ENCODE data around the gene HOXC9. TPM values are rescaled to one million over a fixed set of nuclear protein-coding genes. Genes with fewer than 3 reads are reported as not detected.

HOXC9 gene
- polyA plus RNA-seq, 2 of the 4 experiments (the other 2 are of a cell fraction), result 5.2 to 6.6 TPM

DNA sequence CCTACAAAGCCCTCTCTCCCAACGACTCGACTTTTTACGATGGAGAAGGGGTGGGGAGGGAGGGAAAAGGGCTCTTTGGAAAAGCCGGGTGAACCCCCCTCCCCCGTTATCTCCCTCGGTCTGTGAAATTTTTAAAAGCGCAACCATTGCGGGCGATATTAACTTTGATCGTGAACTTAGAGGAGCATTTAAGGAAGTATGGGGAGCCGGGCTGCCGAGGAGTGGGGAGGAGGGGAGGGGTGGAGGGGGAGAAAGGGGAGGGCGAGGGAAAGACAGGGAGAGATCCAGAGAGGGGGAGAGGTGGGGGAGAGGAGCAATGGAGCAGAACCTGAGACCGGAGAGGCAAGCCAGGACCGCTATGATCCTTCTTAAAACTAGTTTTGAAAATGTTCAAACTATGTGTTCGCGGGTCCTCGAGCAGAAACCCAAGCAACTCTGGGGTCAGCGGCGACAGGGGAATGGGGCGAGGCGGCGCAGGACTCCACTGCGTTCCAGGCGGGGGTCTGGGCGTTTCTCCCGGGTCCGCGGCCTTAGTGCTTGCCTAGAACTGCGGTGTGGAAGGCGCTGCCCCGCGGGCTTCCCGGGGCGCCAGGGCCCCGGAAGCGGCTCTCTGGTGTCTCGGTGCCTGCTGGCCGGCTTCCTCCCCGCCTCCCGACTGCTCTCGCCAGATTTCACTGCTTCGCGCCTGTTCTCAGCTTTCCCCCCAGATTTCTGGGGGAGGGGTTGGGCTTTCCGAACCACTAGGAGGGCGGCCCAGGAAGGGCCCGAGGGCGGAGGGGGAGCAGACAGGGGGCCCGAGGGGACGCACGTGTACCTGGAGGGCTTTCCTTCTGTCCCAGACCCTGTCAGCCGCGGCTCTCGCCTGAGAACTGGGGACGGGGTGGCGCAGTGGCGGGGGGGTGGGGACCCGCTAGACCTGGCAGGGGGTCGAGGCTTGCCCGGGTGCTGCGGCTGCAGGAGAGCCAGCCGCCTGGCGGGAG is 25.6 kb upstream of the HOXC9 start, which contains the start of gene HOTAIR:
TSS of gene HOTAIR (minus strand) at position 871 of the 980 bp plus-strand sequence.
- Histone ChIP-seq H3K4me3 (peak within 1 kb of the TSS; percentile 57), H3K9me3 (no peaks in the 10 kb centered on the region), H3K4me1 (peaks cover 27% of the 10 kb centered on the region), H3K4me2 (peak within 1 kb of the TSS; percentile 88), H3K27ac (peak within 1 kb of the TSS; percentile 83 to 95)
- CTCF ChIA-PET, result interaction anchor here (1.1 to 2.2 kb wide), 3 partner anchors 10 to 227 kb away, joined by 4 to 12 read pairs (median 6); partner anchors contain the start of genes HOXC10 and HOXC12
- no peak for FAIRE-seq
- peak; percentile 84 for TF ChIP-seq MAX (IDR thresholded peaks at IDR 0.05)
- no peak for TF ChIP-seq HOXB5 (CRISPR knock-in tag; IDR thresholded peaks at IDR 0.05)
- TF ChIP-seq RCOR1 (IDR thresholded peaks at IDR 0.05; ENCODE audit: low read depth, low read length), result no peak
- no peak for TF ChIP-seq EP300 (IDR thresholded peaks at IDR 0.05)
- TF ChIP-seq, protein P1, sequence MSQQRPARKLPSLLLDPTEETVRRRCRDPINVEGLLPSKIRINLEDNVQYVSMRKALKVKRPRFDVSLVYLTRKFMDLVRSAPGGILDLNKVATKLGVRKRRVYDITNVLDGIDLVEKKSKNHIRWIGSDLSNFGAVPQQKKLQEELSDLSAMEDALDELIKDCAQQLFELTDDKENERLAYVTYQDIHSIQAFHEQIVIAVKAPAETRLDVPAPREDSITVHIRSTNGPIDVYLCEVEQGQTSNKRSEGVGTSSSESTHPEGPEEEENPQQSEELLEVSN (IDR thresholded peaks at IDR 0.05; ENCODE audit: borderline replicate concordance, low read depth), result peak; percentile 90
- peak; percentile 32; the same call in 1 of the 2 replicates for TF ChIP-seq POLR2A (IDR thresholded peaks at IDR 0.05; ENCODE audit: low read length)
- no peak for TF ChIP-seq HOXA7 (CRISPR knock-in tag; IDR thresholded peaks at IDR 0.05)
- TF ChIP-seq MAFK (IDR thresholded peaks at IDR 0.05; ENCODE audit: partially characterized antibody), result no peak
- WGBS (ENCODE audit: missing lambda C conversion rate), result 27% methylated on average over 47 of the region's 63 CpGs
- peak; percentile 70 to 78 for ATAC-seq
- POLR2A ChIA-PET, result no interaction called here
- DNase-seq (ENCODE audit: low read depth in 1 of 2, low spot score in 1 of 2), result peak; percentile 39 to 63

DNA sequence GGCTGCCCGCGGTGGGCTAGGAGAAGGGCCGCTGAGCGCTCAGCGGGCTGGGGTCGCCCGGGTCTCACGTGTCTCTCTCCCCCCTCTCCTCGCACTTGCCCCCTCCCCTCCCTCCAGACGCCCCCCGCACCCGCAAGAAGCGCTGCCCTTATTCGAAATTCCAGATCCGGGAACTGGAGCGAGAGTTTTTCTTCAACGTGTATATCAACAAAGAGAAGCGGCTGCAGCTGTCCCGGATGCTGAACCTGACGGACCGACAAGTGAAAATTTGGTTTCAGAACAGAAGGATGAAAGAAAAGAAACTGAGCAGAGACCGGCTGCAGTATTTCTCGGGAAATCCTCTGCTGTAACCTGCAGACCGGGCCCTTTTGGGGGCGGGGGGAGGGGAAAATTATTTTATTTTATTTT is 24.9 kb upstream of the HOXC9 start:
- TF ChIP-seq BHLHE40 (IDR thresholded peaks at IDR 0.05; ENCODE audit: low read depth, low read length) (no peak), CBX8 (IDR thresholded peaks at IDR 0.05) (no peak), FOXS1 (CRISPR knock-in tag; IDR thresholded peaks at IDR 0.05) (no peak), KDM5A (IDR thresholded peaks at IDR 0.05) (no peak), SMC3 (IDR thresholded peaks at IDR 0.05) (no peak), ATOH8 (CRISPR knock-in tag; IDR thresholded peaks at IDR 0.05; ENCODE audit: low read depth) (no peak), JUN (IDR thresholded peaks at IDR 0.05) (no peak), ZSCAN20 (CRISPR knock-in tag; IDR thresholded peaks at IDR 0.05) (no peak), CHD2 (IDR thresholded peaks at IDR 0.05; ENCODE audit: low read length, partially characterized antibody) (no peak), FOSB (CRISPR knock-in tag; IDR thresholded peaks at IDR 0.05) (no peak), PBX3 (IDR thresholded peaks at IDR 0.05) (no peak)
- TF ChIP-seq, protein P2, sequence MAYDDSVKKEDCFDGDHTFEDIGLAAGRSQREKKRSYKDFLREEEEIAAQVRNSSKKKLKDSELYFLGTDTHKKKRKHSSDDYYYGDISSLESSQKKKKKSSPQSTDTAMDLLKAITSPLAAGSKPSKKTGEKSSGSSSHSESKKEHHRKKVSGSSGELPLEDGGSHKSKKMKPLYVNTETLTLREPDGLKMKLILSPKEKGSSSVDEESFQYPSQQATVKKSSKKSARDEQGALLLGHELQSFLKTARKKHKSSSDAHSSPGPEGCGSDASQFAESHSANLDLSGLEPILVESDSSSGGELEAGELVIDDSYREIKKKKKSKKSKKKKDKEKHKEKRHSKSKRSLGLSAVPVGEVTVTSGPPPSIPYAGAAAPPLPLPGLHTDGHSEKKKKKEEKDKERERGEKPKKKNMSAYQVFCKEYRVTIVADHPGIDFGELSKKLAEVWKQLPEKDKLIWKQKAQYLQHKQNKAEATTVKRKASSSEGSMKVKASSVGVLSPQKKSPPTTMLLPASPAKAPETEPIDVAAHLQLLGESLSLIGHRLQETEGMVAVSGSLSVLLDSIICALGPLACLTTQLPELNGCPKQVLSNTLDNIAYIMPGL (CRISPR knock-in tag; IDR thresholded peaks at IDR 0.05; ENCODE audit: borderline replicate concordance), result no peak
- TF ChIP-seq, protein P3, sequence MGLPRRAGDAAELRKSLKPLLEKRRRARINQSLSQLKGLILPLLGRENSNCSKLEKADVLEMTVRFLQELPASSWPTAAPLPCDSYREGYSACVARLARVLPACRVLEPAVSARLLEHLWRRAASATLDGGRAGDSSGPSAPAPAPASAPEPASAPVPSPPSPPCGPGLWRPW (IDR thresholded peaks at IDR 0.05), result no peak
- ATAC-seq (no peak), FAIRE-seq (no peak), DNase-seq (ENCODE audit: low read depth in 1 of 2, low spot score in 1 of 2) (no peak)
- H3K9me3 ChIP-seq, result no peaks in the 10 kb centered on the region
- ChIA-PET POLR2A (no interaction called here), CTCF (interaction anchor here (1.6 to 2.3 kb wide), 4 partner anchors 10 to 233 kb away, joined by 5 to 12 read pairs (median 7); partner anchors contain the start of gene HOXC10)
- peak overlapping the region; percentile 57; the same call in 2 of the 3 replicates for H3K4me3 ChIP-seq
- peak overlapping the region; percentile 88 for H3K4me2 ChIP-seq
- H3K27ac ChIP-seq, result peak overlapping the region; percentile 83 to 95
- WGBS (ENCODE audit: missing lambda C conversion rate), result 84% methylated on average over 25 of the region's 25 CpGs
- peaks cover 27% of the 10 kb centered on the region for H3K4me1 ChIP-seq
